Adrenal gland (tissue), 12 donors: ENCODE measurements around the gene LRRK2. TPM values are rescaled to one million over a fixed set of nuclear protein-coding genes. Genes with fewer than 3 reads are reported as not detected.
A peak's percentile ranks its signal among the peaks of the same experiment; 100 is the strongest.

Experiments used
- DNase-seq, 7 donors: peaks; one replicate each; pipeline ENCODE4 v3.0.0-alpha.2; 2019 to 2020
- H3K27ac ChIP-seq, 5 donors: fragments of 200-600 bp; sonication (generic) in 4 of 5; 1 replicate in 3 of 5; 2 replicates in 2 of 5; pipeline versions ENCODE4 v1.5.1 to v1.8.0; 2016 to 2020; ENCODE audit warnings: mild to moderate bottlenecking in 1 of 5
- H3K27me3 ChIP-seq: fragments of 200-600 bp; 2 replicates; pipeline ENCODE4 v1.8.0; 2021
- H3K36me3 ChIP-seq, 2 donors: fragments of 200-600 bp; replicated peaks in 1 of 2; 1 replicate in 1 of 2; 2 replicates in 1 of 2; pipeline versions ENCODE4 v1.5.1 to v1.8.0; 2018 to 2022
- H3K4me1 ChIP-seq, 2 donors: fragments of 200-600 bp; replicated peaks in 1 of 2; 1 replicate in 1 of 2; 2 replicates in 1 of 2; pipeline versions ENCODE4 v1.5.1 to v1.8.0; 2018 to 2021
- H3K4me3 ChIP-seq, 4 donors: fragments of 200-600 bp; sonication (generic) in 3 of 4; one replicate each; pipeline ENCODE4 v1.5.1; 2016 to 2018
- H3K9me3 ChIP-seq, 3 donors: fragments of 200-600 bp; sonication (generic) in 1 of 3; replicated peaks in 1 of 3; 1 replicate in 2 of 3; 2 replicates in 1 of 3; pipeline versions ENCODE4 v1.5.1 to v1.8.0; 2016 to 2021
- POLR2A ChIP-seq, 2 donors: fragments of 450-650 bp; IDR thresholded peaks; one replicate each; pipeline ENCODE4 v1.6.1; 2017; ENCODE audit warnings: antibody characterized with exemption in 2 of 2, mild to moderate bottlenecking in 2 of 2, moderate library complexity in 1 of 2
- WGBS, 4 donors: extraction: QIAGEN DNeasy Blood & Tissue Kit in 2 of 4; methylation state at CpG; one replicate each; pipeline versions ENCODE4 v1.1.5 to v1.1.7; 2013 to 2017; 5-methylcytosine and 5-hydroxymethylcytosine counted together
- intact Hi-C, 2 donors: fragments of 100-400 bp; cut with DNase I; formaldehyde crosslinking; loops; one replicate each; pipeline versions ENCODE4 v1.14.1 to v1.15.0; 2022 to 2023
- polyA plus RNA-seq, 3 donors: library from polyadenylated mRNA; stranded (reverse); fragments of 200-250 nt in 2 of 3; fragments of 350-450 nt in 1 of 3; fragmentation: Illumina TruSeq in 1 of 3; extraction: RNeasy Lipid Tissue Mini Kit (QIAGEN cat#74804) in 1 of 3; gene quantifications; one replicate each; pipeline ENCODE4 v1.2.3, GENCODE V29; 2013 to 2014
- total RNA-seq, 9 donors: library from RNA; depleted of rRNA in 4 of 9; stranded (reverse); fragments of >200 nt in 4 of 9; fragments of 120-200 nt in 1 of 9; fragmentation: NEBNext Ultra II Directional in 1 of 9; extraction: Animal tissue kit (Norgen Biotek cat#: 25700) in 1 of 9; gene quantifications; one replicate each; pipeline versions ENCODE4 v1.1.0 to v1.2.4, GENCODE V29; 2013 to 2023
- TF ChIP-seq, protein P1 (sequence below), 6 experiments: fragments of 450-650 bp in 4 of 6; fragments of 200-600 bp in 2 of 6; sonication (generic) in 1 of 6; IDR thresholded peaks; 1 replicate in 5 of 6; 2 replicates in 1 of 6; pipeline versions ENCODE4 v1.5.1 to v1.8.0; 2016 to 2021; ENCODE audit warnings: antibody characterized with exemption in 6 of 6, mild to moderate bottlenecking in 2 of 6, moderate library complexity in 1 of 6
- donor health status: healthy with polysubstance abuse.
- donor health status: Bipolar disorder and iron deficiency.
- donor health status: DM: yes; HTN: yes; CAD: no.
- donor health status: DM: no; HTN: no; CAD: no.
- donor health status: DM: no; HTN: no; CAD: no.
- donor health status: DM: yes; HTN: yes; CAD: no.

Gene LRRK2
- total and polyA plus RNA-seq, 12 donors = 2.6 to 25.6 (median 12.2) TPM

DNA sequence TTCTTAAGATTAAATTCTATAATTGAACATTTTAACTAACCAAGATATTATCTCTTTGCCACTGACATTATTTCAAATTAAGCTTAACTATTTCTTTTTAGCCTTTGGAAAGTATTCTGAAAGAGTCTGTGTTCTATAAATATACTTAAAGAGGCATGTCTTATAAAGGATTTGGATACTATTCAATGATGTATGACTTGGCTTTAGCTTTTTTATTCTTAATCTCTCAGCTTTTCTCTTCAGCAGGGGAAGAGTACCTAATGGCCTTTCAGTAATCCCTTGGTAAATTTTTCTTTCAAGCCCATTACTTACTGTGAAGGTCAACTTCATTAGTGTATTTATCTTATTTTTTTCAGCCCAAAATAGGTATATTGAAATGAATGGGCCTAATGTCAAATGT is 113.8 kb downstream of the LRRK2 start:
- H3K36me3 ChIP-seq = no peaks in the 10 kb centered on the region
- intact Hi-C loops = no loop called here
- no peak for DNase-seq
- H3K27ac ChIP-seq = no peak overlapping the region
- no peak overlapping the region for H3K4me3 ChIP-seq
- TF ChIP-seq, protein P1, sequence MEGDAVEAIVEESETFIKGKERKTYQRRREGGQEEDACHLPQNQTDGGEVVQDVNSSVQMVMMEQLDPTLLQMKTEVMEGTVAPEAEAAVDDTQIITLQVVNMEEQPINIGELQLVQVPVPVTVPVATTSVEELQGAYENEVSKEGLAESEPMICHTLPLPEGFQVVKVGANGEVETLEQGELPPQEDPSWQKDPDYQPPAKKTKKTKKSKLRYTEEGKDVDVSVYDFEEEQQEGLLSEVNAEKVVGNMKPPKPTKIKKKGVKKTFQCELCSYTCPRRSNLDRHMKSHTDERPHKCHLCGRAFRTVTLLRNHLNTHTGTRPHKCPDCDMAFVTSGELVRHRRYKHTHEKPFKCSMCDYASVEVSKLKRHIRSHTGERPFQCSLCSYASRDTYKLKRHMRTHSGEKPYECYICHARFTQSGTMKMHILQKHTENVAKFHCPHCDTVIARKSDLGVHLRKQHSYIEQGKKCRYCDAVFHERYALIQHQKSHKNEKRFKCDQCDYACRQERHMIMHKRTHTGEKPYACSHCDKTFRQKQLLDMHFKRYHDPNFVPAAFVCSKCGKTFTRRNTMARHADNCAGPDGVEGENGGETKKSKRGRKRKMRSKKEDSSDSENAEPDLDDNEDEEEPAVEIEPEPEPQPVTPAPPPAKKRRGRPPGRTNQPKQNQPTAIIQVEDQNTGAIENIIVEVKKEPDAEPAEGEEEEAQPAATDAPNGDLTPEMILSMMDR (IDR thresholded peaks at IDR 0.05) = no peak
- TF ChIP-seq POLR2A (IDR thresholded peaks at IDR 0.05) = no peak
- no peaks in the 10 kb centered on the region for H3K27me3 ChIP-seq
- no peaks in the 10 kb centered on the region for H3K4me1 ChIP-seq
- H3K9me3 ChIP-seq = no peaks in the 10 kb centered on the region

DNA sequence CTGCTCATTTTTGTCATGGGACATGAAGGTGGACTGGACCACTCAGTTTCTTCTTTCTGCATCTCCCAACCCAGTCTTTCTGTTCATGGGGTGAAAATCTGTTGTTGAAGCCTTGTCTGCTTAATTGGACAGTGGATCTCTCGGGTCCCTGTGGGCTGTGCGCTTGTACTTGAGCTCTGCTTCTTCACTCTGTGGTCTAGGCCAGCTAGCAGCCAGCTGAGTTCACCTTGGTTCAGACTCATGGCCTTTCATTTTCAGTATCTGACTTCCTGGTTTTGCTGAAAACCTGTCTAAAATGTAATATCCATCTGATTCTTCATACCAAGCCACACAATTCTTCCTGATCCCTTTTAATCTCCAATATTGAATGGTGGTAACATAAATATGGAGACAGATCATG is 117.2 kb downstream of the LRRK2 start:
- TF ChIP-seq, protein P1 (IDR thresholded peaks at IDR 0.05) = no peak
- no peak for TF ChIP-seq POLR2A (IDR thresholded peaks at IDR 0.05)
- intact Hi-C loops = no loop called here

DNA sequence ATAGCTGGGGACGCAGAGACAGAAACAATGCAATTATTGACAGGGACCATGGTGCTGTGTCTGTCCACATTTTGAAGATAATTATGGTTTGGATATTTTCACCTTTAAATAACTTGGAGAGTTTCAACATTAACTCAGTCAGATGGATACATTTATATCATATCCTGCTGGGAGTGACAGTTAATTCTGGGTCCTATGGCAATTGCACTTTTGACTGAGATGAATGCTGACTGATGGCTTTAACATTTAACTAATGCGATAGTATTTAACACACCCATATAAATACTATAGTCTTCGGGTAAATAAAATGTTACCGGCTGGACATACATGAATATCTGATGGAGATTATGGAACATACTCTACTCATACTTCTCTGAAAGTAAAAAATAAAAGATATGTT is 118.3 kb downstream of the LRRK2 start:
- Histone ChIP-seq H3K4me1 (no peaks in the 10 kb centered on the region), H3K36me3 (no peaks in the 10 kb centered on the region), H3K4me3 (no peak overlapping the region), H3K27ac (no peak overlapping the region), H3K9me3 (no peaks in the 10 kb centered on the region), H3K27me3 (no peaks in the 10 kb centered on the region)
- WGBS, 4 donors = 47 to 72% (median 68%) methylated on average over 4 of the region's 4 CpGs
- no peak for DNase-seq
- TF ChIP-seq POLR2A (IDR thresholded peaks at IDR 0.05) = no peak
- TF ChIP-seq, protein P1 (IDR thresholded peaks at IDR 0.05) = no peak
- intact Hi-C loops = no loop called here

More for the DNA sequence above, 117.2 kb downstream of the LRRK2 start:
- H3K9me3 ChIP-seq = no peaks in the 10 kb centered on the region
- no peak overlapping the region for H3K27ac ChIP-seq
- H3K27me3 ChIP-seq = no peaks in the 10 kb centered on the region
- 41 to 86% (median 73%) methylated on average over 2 of the region's 2 CpGs for WGBS, 4 donors
- H3K36me3 ChIP-seq = no peaks in the 10 kb centered on the region
- no peak overlapping the region for H3K4me3 ChIP-seq
- no peaks in the 10 kb centered on the region for H3K4me1 ChIP-seq
- peak in 4 of 7 donors; percentile 9 to 26 (median 25) for DNase-seq

DNA sequence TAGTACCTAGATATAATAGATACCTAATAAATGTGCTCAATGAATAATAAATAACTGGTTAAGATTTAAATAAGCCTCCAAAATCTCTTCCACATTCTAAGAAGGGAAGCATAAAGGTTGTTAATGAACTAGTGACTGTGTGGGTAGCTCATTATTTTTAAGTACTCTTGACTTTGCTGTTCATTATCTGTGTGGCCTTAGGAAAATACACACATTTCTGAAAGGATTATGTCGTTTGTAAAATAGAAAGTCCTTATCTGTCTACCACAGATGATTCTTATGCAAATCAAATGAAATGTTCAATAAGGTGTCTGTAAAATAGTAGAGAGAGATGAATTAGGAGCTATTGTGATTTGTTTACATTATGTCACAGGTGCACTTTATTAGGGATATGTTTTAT is 119.5 kb downstream of the LRRK2 start:
- TF ChIP-seq, protein P1 (IDR thresholded peaks at IDR 0.05) = no peak
- TF ChIP-seq POLR2A (IDR thresholded peaks at IDR 0.05) = no peak

More for the DNA sequence above, 119.5 kb downstream of the LRRK2 start:
- intact Hi-C loops = no loop called here
- DNase-seq = no peak
- Histone ChIP-seq H3K4me1 (no peaks in the 10 kb centered on the region), H3K27ac (no peak overlapping the region), H3K27me3 (no peaks in the 10 kb centered on the region), H3K9me3 (no peaks in the 10 kb centered on the region), H3K36me3 (no peaks in the 10 kb centered on the region), H3K4me3 (no peak overlapping the region)
- 53 to 83% (median 76%) methylated on average over 1 of the region's 1 CpG for WGBS, 4 donors
